Hematopoietic multipotent progenitor cell treated with erythropoietin and hydrocortisone succinate and interleukin-3 and kit ligand, for 15 days (in vitro differentiated cells): Measurements from ENCODE around the gene ZNF587.
"Not testable (repeated sequence)": the region's sequence is repeated elsewhere in the genome, so short reads cannot be mapped to it uniquely, and the experiment has no call there.

Experiments used
- DNase-seq: peaks from one replicate; pipeline ENCODE4 v3.0.0-alpha.2; 2015; ENCODE audit warnings: low spot score

The ZNF587 gene

GRCh38 chr19:57823155-57823554 lies 26.5 kb upstream of the ZNF587 start:
- not testable (repeated sequence) for DNase-seq

DNA sequence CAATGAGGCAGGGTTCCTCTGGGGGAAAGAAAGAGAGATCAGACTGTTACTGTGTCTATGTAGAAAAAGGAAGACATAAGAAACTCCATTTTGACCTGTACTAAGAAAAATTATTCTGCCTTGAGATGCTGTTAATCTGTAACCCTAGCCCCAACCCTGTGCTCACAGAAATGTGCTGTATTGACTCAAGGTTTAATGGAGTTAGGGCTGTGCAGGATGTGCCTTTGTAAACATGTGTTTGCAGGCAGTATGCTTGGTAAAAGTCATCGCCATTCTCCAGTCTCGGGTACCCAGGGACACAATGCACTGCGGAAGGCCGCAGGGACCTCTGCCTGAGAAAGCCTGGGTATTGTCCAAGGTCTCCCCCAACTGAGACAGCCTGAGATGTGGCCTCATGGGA lies 26.1 kb upstream of the ZNF587 start:
- not testable (repeated sequence) for DNase-seq

GRCh38 chr19:57825511-57825910 lies 24.1 kb upstream of the ZNF587 start:
- no peak for DNase-seq

GRCh38 chr19:57829316-57829715 lies 20.3 kb upstream of the ZNF587 start:
- no peak for DNase-seq

GRCh38 chr19:57830071-57830602 lies 19.5 kb upstream of the ZNF587 start, which contains the start of gene ZNF587B:
Gene ZNF587B (plus strand): TSS chr19:57830299. CDS start chr19:57830529, 230 bp downstream.
- DNase-seq, result peak; percentile 65

DNA sequence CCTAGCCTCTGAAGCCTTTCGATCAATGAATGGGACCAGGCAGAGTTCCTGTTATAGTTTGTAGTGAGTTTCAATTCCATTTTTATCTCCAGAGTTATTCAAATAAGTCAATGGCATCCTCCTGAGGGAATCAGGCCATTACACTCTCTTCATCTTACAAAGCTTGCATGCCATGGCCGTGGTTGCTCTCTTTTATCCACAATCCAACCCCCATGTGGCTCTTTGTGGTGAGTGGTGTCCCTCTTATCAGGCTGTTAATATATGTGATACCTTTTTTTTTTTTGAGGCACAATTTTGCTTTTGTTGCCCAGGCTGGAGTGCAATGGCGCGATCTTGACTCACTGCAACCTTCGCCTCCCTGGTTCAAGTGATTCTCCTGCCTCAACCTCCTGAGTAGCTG lies 12.7 kb upstream of the ZNF587 start:
- not testable (repeated sequence) for DNase-seq

GRCh38 chr19:57838622-57839191 lies 11.0 kb upstream of the ZNF587 start:
- not testable (repeated sequence) for DNase-seq

DNA sequence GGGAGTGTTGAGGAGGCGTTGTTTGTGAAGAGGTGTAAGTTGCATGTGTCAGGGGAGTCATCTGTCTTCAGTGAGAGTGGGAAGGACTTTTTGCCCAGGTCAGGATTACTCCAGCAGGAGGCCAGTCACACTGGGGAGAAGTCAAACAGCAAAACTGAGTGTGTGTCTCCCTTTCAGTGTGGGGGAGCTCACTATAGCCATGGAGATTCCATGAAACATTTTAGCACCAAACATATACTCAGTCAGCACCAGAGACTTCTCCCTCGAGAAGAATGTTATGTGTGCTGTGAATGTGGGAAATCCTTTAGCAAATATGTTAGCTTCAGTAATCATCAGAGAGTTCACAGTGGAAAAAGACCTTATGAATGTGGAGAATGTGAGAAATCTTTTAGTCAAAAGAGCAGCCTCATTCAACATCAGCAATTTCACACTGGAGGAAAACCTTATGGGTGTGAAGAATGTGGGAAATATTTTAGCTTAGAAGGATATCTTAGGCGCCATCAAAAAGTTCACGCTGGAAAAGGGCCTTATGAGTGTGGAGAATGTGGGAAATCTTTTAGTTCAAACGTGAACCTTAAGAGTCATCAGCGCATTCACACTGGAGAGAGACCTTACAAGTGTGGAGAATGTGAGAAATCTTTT lies 8.4 kb upstream of the ZNF587 start:
- DNase-seq, result no peak

GRCh38 chr19:57847164-57847563 lies 2.5 kb upstream of the ZNF587 start:
- DNase-seq, result not testable (repeated sequence)

GRCh38 chr19:57849162-57849665 lies 445 bp upstream of the ZNF587 start:
- not testable (repeated sequence) for DNase-seq

GRCh38 chr19:57850553-57851017 lies 926 bp downstream of the ZNF587 start:
- peak; percentile 5 for DNase-seq

DNA sequence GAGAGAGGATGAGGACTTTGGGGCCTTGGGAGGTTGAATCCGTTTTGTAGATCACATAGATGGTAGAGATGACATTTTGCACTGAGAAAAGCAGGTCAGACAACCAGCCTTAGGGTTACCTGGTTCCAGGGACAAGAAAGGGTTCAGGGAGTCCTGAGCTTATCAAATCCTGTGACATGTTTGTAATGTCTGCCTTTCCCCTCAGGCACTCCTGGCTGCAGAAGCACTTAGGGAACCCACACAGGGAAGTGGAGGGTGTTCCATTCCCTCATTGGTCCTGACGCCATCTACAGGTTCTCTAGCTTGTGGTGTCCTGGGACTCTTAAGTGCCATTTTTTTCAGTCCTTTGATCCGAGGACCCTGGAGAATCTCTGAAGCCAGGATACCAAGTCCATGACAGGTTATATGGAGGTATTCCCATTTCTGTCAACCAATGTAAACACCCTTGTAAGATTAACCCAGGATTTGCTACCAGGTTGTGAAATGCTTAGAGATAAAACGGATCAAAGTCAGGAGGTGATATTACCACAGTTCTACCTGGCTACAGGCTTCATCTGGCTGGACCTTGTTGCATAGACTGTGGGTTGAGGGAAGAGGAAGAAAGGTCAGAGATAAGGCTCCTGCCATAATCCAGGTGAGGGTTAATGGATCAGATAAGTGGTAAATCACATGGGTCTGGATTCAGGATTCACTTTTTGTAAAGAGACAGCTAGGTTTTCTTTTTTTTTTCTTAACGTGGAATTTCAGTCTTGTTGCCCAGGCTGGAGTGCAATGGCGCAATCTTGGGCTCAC lies 2.3 kb downstream of the ZNF587 start:
- DNase-seq, result not testable (repeated sequence)

DNA sequence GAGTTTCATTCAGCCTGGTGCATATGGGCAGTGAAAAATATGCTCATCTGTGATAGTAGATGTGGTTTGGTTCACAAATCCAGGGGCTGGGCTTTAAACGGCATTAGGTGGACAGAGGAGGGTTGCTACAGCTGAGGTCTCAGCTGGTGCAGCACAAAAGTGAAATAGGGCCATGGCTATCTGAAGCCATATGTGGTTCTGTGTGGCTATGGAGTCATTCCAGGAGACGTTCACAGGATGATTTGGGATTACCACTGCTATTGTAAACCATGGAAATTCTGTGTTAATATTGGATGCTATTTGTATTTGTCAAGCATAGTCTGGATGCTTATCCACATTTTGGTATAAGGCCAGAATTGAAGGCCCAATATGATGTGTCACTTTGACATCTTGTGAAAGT lies 4.5 kb downstream of the ZNF587 start:
- not testable (repeated sequence) for DNase-seq

GRCh38 chr19:57862351-57862750 lies 12.7 kb downstream of the ZNF587 start:
- DNase-seq, result not testable (repeated sequence)

- DNase-seq, result no peak
These were observed 18.3 kb downstream of the ZNF587 start for GRCh38 chr19:57867868-57868492.

GRCh38 chr19:57869655-57870054 lies 20.0 kb downstream of the ZNF587 start:
- not testable (repeated sequence) for DNase-seq

DNA sequence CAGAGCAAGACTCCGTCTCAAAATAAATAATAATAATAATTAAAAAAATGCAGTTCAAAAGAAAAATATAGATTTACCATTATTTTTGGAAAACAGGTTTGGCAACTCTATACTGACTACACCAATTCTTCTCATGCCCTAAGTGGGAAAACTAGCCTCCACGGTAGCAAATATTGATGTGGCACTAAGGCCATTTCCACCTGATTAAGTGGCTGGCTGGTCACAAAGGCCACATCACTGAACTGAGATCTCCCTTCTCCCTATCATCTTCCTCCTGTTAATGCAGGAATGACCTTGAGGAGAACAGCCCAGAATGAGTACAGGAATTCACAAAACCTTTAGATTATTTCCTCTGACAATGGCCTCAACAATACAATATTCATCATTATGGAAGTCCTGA lies 20.6 kb downstream of the ZNF587 start:
- no peak for DNase-seq

DNA sequence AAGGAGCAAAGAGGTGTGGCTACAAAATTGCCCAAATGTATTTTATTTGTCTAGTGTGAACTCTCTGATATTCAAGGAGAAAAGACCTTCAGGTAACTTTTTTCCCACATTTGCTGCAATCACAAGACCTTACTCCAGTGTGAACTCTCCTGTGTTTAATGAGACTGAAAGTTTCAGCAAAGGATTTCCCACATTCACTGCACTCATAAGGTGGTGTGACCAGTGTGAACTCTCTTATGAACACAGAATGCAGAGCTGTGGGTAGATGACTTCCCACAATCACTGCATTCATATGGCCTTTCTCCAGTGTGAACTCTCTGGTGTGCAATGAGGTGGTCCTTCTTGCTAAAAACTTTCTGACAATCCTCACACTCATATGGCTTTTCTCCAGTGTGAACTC lies 22.8 kb downstream of the ZNF587 start:
- DNase-seq, result no peak

DNA sequence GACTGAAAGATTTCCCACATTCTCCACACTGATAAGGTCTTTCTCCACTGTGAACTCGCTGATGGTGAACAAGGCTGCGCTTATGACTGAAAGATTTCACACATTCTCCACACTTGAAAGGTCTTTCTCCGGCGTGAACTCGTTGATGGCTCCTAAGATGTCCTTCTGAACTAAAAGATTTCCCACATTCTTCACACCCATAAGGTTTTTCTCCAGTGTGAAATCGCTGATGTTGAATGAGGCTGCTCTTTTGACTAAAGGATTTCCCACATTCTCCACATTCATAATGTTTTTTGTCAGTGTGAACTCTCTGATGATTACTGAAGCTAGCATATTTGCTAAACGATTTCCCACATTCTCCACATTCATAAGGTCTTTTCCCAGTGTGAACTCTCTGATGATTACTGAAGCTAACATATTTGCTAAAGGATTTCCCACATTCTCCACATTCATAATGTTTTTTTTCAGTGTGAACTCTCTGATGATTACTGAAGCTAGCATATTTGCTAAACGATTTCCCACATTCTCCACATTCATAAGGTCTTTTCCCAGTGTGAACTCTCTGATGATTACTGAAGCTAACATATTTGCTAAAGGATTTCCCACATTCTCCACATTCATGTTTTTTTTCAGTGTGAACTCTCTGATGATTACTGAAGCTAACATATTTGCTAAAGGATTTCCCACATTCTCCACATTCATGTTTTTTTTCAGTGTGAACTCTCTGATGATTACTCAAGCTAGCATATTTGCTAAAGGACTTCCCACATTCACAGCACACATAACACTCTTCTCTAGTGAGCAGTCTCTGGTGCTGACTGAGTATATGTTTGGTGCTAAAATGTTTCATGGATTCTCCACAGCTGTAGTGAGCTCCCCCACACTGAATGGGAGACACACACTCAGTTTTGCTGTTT lies 24.5 kb downstream of the ZNF587 start:
- not testable (repeated sequence) for DNase-seq

- DNase-seq, result no peak
These were observed 36.4 kb downstream of the ZNF587 start for GRCh38 chr19:57886046-57886445.
